SU-DHL-6 (cell line): ENCODE measurements around the gene USP25.

Experiments used
- CTCF ChIP-seq: fragments of 200-600 bp; sonication (generic); IDR thresholded peaks from one replicate; pipeline ENCODE4 v1.5.1; 2017; ENCODE audit warnings: antibody characterized with exemption, mild to moderate bottlenecking, low read length, moderate library complexity; ENCODE audit not compliant: insufficient read depth, poor library complexity, severe bottlenecking
- EZH2phosphoT487 ChIP-seq: fragments of 200-600 bp; sonication (generic), shearing (Covaris generic); conservative IDR thresholded peaks from 2 replicates; pipeline ENCODE4 v1.6.1; 2018; ENCODE audit warnings: mild to moderate bottlenecking, antibody characterized with exemption, low read length, moderate library complexity, mixed read lengths

- TF ChIP-seq CTCF (no peak), EZH2phosphoT487 (no peak)
These were observed 128.0 kb downstream of the USP25 start for GRCh38 chr21:15857740-15858139.
